ENCODE results near the gene CCDC136.

CCDC136 gene

DNA sequence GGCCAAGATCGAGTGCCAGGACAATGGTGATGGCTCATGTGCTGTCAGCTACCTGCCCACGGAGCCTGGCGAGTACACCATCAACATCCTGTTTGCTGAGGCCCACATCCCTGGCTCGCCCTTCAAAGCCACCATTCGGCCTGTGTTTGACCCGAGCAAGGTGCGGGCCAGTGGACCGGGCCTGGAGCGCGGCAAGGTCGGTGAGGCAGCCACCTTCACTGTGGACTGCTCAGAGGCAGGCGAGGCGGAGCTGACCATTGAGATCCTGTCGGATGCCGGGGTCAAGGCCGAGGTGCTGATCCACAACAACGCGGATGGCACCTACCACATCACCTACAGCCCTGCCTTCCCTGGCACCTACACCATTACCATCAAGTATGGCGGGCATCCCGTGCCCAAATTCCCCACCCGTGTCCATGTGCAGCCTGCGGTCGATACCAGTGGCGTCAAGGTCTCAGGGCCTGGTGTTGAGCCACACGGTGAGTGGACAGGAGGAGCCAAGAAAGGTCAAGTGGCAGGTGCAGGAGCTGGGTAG, 53.1 kb downstream of the CCDC136 start:
- no peak for DNase-seq (ENCODE audit: low spot score)

DNA sequence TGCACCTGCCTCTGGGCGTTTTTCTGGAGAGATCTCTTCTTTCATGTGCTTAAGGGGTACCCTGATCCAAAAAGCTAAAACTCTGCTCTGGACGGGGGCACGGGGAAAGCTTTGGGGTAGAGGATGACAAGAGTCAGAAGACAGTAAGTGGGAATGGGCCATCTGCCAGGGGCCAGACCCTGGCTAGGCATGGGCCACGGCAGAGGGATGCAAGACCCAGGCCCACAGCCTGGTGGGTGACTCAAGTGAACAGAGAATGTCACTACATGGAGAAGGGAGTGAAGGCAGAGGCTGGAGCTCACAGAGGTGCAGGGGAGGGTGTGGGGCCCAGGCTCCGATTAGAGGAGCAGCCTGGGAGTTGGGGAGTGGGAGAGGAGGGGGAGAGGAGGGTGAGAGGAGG, 53.7 kb downstream of the CCDC136 start:
- no peak for DNase-seq (ENCODE audit: low spot score)

DNA sequence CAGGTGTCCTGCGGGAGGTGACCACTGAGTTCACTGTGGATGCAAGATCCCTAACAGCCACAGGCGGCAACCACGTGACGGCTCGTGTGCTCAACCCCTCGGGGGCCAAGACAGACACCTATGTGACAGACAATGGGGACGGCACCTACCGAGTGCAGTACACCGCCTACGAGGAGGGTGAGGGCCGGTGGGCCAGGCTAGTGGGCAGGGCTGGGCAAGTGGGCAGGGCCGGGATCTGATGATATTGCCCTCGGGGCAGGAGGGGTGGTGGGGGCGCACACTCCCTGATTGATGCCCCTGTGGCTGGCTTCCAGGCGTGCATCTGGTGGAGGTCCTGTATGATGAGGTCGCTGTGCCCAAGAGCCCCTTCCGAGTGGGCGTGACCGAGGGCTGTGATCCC, 54.2 kb downstream of the CCDC136 start:
- no peak for DNase-seq (ENCODE audit: low spot score)

DNA sequence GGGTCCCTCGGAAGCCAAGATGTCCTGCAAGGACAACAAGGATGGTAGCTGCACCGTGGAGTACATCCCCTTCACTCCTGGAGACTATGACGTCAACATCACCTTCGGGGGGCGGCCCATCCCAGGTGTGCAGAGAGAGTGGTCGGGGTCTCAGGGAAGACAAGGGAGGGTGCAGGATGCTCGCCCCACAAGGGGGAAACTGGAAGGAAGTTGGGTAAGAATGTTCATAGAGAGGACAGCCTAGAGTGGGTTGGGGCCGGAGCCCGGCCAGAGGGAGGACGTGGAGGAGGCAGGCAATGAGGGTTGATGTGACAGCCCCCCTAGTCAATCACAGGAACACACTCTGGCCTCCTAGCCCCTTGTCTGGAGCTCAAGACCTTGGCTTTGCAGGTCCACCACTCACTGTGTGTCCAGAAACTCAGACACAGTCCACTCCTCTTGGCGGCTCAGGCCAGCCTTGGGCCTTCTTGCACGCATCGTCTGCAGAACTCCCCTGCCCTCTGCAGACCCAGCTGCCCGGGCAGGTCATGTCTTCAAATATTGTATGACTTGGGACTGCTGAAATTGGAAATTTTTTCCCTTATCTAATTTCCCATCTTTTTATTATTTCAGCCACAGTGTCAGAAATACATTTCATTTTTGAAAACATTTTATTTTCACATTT, 55.1 kb downstream of the CCDC136 start:
- DNase-seq (ENCODE audit: low spot score) = no peak

DNA sequence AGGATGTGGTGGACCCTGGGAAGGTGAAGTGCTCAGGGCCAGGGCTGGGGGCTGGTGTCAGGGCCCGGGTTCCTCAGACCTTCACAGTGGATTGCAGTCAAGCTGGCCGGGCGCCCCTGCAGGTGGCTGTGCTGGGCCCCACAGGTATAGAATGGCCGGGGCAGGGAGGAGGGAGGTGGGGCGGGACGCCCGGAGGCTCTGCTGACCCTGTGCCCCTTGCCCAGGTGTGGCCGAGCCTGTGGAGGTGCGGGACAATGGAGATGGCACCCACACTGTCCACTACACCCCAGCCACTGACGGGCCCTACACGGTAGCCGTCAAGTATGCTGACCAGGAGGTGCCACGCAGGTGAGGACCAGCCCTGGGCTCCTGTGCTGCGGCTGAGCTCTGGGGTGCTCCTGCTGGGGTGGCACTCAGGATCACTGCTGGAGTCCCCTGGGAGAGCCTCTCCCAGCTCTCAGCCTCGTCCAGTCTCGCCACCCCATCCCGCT, 56.0 kb downstream of the CCDC136 start:
- no peak for DNase-seq (ENCODE audit: low spot score)

DNA sequence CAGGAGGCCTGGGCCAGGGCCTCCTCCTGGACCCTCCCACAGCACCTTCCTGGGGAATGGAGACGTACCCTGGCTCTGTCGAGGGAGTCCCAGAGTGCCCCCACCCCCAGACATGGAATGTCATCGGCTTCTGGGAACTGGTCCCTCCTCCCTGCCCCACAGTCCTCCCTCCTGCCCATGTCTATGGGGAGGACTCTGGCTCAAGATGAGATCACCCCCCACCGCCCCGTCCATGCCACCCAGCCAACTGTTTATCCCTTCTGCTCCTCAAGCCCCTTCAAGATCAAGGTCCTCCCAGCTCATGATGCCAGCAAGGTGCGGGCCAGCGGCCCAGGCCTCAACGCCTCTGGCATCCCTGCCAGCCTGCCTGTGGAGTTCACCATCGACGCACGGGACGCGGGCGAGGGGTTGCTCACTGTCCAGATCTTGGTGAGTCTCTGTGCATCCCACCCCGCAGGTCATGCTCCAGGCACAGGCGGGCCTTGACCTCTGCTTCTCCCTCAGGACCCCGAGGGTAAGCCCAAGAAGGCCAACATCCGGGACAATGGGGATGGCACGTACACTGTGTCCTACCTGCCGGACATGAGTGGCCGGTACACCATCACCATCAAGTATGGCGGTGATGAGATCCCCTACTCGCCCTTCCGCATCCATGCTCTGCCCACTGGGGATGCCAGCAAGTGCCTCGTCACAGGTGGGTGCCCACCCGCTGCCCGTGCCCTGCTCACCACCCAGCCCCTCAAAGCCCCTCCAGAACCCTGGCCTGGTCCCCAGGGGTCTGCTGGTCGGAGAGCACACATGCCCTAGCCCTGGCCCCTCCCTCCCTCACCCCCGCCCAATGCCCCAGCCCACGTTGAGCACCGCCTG, 56.8 kb downstream of the CCDC136 start:
- DNase-seq (ENCODE audit: low spot score) = no peak

DNA sequence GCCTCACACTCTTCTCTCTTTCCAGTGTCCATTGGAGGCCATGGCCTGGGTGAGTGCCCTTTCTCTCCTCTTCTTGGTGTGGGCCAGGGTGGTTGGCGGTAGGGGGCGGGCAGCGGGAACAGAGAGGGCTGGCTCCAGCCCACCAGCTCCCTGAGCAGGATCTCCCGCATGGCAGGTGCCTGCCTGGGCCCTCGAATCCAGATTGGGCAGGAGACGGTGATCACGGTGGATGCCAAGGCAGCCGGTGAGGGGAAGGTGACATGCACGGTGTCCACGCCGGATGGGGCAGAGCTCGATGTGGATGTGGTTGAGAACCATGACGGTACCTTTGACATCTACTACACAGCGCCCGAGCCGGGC, 57.4 kb downstream of the CCDC136 start:
- no peak for DNase-seq (ENCODE audit: low spot score)

DNA sequence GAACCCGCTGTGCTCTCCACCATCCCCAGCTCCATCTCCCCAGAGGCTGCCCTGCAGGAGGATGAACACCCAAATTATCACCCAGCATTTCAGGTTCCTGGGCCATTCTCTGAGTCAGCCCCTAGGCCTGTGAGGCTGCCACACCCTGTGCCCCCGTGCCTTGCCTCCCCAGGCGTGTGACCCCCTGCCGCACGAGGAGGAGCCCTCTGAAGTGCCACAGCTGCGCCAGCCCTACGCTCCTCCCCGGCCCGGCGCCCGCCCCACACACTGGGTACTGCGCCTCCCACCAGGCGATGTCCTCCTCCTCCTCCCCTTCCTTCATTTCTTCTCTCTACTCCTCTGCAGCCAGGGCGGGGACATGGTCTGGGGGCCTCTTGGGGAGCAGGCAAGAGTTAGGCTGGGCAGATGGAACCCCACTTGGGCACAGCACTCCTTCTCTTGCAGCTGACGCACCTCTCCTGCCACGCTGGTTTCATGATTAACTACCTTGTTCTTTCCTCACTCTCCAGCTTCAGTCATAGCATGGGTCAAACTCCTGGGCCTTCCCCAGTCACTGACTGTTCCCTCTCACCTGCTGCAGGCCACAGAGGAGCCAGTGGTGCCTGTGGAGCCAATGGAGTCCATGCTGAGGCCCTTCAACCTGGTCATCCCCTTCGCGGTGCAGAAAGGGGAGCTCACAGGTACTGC, 58.2 kb downstream of the CCDC136 start:
- DNase-seq (ENCODE audit: low spot score) = no peak

DNA sequence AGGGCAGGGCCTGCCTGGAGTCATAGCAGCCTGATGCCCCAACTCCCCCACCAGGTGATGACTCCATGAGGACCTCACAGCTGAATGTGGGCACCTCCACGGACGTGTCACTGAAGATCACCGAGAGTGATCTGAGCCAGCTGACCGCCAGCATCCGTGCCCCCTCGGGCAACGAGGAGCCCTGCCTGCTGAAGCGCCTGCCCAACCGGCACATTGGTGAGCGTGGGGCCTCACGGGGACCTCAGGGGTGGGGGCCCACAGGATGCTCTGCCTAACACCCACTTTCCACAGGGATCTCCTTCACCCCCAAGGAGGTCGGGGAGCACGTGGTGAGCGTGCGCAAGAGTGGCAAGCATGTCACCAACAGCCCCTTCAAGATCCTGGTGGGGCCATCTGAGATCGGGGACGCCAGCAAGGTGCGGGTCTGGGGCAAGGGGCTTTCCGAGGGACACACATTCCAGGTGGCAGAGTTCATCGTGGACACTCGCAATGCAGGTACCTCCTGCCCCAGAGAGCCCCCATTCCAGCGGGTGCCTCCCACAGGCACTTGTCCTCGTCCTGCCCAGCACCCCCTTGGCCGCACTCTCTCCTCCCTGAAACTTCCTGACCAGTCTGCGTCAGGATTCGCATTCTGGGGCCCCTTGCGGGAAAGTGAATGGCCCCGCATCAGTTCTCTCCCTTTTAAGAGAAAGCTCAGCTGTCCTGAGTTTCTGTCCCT, 60.9 kb downstream of the CCDC136 start:
- no peak for DNase-seq (ENCODE audit: low spot score)

DNA sequence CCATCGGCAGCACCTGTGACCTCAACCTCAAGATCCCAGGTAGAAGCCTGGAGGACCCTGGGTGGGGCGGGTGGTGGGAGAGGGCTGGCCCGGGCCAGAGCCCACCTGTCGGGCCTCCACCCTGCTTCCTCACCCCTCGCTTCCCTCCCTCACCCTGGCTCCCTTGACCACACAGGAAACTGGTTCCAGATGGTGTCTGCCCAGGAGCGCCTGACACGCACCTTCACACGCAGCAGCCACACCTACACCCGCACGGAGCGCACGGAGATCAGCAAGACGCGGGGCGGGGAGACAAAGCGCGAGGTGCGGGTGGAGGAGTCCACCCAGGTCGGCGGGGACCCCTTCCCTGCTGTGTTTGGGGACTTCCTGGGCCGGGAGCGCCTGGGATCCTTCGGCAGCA, 62.0 kb downstream of the CCDC136 start:
- no peak for DNase-seq (ENCODE audit: low spot score)

DNA sequence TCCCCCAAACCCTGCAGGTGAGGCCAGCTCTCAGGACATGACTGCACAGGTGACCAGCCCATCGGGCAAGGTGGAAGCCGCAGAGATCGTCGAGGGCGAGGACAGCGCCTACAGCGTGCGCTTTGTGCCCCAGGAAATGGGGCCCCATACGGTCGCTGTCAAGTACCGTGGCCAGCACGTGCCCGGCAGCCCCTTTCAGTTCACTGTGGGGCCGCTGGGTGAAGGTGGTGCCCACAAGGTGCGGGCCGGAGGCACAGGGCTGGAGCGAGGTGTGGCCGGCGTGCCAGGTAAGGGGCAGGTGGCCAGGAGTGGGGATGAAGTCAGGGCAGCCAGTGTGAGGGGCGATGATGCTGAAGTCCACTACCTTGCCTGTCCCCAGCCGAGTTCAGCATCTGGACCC, 62.6 kb downstream of the CCDC136 start:
- no peak for DNase-seq (ENCODE audit: low spot score)

DNA sequence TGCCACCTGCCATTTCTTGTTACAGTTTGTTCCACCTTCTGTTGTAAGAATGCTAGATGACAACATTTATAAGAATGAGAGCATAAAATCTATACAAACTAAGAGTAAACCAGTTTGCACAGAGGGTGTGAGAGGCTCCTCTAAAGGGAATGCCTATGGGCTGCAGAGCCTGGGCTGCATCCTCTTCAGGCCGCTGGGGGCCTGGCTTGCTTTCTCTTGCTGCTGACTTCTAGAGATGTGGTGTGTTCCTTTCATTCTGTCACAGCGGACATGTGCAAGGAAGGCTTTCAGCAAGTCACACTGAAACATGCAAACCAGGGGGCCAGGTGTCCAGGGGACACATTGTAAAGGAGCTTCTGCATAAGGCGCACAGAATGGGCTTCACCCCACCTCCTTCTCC, 63.8 kb downstream of the CCDC136 start:
- DNase-seq (ENCODE audit: low spot score) = no peak

DNA sequence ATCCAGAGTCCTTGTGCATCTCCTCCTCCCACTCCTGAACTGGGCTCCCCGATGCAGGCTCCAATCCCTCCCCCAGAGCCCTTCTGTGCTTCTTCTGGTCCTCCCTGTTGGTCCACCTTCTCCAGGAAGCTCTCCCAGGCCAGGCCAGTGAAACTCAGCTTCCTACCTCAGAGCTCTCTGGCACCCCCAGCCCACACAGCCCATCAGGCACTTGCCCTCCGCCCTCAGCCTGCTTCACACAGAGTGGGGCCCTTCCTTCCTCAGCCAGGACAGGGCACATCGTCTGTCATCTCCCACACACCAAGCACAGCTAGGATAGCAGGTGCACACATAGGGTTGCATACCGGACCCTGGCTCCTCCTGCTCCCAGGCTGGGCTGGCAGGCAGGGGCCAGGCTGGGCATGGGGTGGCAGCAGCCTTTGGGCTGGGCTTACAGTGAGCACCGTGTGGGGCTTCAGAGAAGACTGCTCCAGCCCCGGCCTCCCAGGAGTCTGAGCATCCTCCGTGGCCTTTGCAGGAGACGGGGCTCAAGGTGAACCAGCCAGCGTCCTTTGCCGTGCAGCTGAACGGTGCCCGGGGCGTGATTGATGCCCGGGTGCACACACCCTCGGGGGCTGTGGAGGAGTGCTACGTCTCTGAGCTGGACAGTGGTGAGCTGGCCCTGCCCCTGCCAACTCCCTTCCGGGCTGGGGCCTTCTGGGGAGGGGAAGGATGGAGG, 64.4 kb downstream of the CCDC136 start:
- no peak for DNase-seq (ENCODE audit: low spot score)

DNA sequence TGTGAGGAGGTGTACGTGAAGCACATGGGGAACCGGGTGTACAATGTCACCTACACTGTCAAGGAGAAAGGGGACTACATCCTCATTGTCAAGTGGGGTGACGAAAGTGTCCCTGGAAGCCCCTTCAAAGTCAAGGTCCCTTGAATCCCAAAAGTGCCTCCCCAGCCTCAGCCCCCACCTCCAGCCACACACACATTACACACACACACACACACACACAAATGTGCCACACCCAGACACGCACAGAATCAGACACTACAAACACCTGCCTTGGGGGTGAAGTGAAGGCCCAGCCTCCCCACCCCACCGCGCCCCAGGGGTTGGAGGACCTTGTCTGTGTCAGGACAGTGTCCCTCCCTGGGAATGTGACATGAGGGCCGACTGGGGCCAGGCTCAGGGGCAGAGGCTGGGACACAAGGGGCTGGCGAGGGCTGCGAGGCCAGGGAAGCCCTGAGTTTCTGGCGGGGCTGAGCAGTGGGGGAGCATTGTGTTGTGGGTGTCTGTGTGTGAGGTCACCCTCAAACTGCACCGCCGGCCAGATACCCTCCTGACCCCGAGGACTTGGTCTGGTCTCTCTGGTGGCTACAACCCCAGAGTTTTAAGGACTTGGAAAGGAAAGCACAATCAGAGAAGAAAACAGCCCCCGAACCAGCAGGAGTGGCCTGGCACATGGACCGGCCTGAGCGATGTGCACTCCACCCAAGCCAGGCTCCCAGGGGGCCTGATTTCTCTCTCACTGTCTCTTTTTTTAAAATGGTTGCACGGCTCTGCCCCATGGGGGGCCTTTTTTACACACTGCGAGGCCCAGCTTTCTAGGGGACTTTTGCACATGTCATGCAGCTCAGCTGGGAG, 66.8 kb downstream of the CCDC136 start:
- no peak for DNase-seq (ENCODE audit: low spot score)

DNA sequence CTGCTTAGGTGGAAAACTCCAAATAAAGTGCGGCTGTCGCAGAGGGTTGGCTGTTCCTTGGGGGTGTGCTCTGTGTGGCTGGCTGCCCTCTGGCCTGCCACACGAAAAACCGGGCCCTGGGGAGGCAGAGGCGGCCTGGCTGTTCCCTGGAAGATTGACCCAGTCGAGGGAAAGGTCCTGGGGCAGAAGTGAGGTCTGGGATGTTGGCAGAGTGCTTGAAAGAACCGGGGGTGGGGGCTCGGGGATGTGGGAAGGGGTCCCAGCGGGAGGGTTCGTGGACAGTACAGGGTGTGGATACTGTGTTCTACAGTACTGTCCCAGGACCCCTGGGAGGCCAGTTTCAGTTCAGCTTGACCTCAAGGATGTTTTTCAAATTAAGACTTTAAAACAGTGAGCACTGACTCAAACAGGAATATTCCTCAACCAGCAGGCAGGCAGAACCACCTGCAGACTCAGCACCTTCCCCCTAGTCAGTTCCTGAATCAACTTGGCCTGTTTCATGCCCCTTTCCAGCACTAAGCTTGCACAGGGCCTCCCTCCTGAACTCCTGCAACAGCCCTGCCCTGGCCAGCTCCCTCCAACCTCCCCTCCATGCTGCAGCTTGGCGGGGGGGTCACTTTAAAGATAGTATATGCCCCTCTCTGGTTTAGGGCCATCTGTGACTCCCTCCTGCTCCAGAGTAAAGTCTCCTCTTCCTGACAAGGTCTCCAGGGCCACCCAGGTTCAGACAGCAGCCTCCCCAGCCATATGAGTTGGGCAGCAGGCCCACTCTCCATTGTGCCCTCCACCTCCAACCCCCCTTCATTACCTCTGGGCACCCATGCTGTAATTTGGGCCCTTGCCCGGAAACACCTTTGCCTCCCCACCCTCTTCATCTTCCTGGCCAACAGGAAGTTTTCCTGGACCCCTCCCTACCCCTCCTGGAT, 67.7 kb downstream of the CCDC136 start:
- DNase-seq (ENCODE audit: low spot score) = no peak

DNA sequence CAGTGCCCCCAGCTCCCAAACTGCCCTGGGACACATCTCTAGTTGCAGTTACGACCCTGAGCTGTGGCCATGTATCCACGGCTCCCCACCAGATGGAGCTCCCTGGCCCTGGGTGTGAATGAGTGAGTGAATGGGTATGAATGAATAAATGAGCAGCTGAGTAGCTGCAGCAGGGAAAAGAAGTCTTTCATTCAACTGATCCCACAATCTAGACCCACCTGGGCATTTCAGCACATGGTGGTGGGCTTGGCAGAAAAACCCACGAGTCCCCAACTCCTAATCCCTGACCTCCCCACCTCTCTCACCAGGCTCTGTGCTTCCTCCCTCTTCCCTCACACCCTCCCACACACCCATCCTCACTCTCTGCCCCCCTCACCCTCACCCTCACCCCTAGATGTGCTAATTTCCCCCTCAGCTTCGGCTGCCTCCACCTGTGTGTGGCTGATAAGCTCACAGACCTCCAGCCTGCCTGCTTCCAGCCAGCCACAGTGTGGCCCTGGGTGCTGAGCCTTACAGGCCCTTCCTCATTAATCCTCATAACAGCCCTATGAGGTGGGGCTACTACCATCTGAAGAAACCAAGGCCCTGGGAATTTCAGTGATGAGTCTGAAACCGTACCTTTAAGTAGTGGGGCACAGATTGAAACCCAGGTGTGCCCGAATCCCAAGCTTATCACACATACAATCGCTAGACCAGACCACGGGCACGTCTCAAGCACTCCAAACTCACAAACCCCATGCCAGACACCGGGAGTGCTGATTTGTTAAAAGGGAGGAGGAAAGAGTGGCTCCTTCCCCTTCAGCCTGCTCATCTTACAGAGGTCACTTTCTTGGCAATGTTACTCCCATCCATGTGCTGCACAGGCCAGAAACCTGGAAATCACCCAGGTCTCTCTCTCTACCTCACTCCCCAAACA, 68.6 kb downstream of the CCDC136 start:
- DNase-seq (ENCODE audit: low spot score) = no peak

DNA sequence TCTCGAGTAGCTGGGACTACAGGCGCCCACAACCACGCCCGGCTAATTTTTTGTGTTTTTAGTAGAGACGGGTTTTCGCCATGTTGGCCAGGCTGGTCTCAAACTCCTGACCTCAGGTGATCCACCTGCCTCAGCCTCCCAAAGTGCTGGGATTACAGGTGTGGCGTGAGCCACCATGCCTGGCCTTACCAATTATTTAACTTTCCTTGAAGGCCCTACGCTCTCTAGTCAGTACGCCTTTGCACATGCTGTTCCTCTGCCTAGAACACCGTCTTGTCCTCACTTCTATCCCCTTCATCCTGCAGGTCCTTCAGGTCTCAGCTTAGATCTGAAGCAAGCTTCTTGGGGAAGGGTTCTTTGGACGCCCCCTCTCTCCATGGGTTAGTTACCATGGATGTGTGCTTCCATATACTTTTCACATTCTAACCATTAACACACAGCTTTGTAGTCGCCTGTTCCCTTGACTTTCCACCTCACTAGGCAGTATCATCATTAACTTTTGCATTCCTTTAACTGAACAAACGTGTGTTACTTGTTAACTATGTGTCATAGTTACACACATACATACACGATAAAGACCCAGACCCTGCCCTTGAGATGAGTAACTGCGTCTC, 70.3 kb downstream of the CCDC136 start:
- DNase-seq (ENCODE audit: low spot score) = no peak

Measured in kidney capillary endothelial cell (primary cell).